ENCODE results near the gene GRB14. TPM values are rescaled to one million over a fixed set of nuclear protein-coding genes. Genes with fewer than 3 reads are reported as not detected.

Gene GRB14
- total RNA-seq, 1 donor from 2014 or later, result 4.5 TPM

GRCh38 chr2:164570475-164570874, 50.8 kb downstream of the GRB14 start:
- Histone ChIP-seq H4K20me1 (ENCODE audit: low read depth) (no peaks in the 10 kb centered on the region), H3K79me2 (ENCODE audit: low read depth) (no peaks in the 10 kb centered on the region), H3K27me3 (no peaks in the 10 kb centered on the region), H3F3A (ENCODE audit: low read depth) (no peaks in the 10 kb centered on the region), H3K36me3 (no peaks in the 10 kb centered on the region), H3K27ac (no peak overlapping the region), H3K4me1 (no peaks in the 10 kb centered on the region), H2AFZ (replicated peaks) (no peak overlapping the region), H3K9me3 (ENCODE audit: low read depth) (no peaks in the 10 kb centered on the region), H3K4me3 (no peak overlapping the region), H3K4me2 (no peak overlapping the region), H3K9ac (no peak overlapping the region)
- Mint-ChIP-seq H3K36me3 (no peaks in the 10 kb centered on the region), H3K4me3 (no peak overlapping the region), H3K27ac (no peak overlapping the region), H3K9me3 (no peaks in the 10 kb centered on the region), H3K27me3 (ENCODE audit: insufficient read depth, low read depth) (no peaks in the 10 kb centered on the region), H3K4me1 (peaks cover 7% of the 10 kb centered on the region)
- DNase-seq (ENCODE audit: low spot score), result no peak
- TF ChIP-seq, protein P1, sequence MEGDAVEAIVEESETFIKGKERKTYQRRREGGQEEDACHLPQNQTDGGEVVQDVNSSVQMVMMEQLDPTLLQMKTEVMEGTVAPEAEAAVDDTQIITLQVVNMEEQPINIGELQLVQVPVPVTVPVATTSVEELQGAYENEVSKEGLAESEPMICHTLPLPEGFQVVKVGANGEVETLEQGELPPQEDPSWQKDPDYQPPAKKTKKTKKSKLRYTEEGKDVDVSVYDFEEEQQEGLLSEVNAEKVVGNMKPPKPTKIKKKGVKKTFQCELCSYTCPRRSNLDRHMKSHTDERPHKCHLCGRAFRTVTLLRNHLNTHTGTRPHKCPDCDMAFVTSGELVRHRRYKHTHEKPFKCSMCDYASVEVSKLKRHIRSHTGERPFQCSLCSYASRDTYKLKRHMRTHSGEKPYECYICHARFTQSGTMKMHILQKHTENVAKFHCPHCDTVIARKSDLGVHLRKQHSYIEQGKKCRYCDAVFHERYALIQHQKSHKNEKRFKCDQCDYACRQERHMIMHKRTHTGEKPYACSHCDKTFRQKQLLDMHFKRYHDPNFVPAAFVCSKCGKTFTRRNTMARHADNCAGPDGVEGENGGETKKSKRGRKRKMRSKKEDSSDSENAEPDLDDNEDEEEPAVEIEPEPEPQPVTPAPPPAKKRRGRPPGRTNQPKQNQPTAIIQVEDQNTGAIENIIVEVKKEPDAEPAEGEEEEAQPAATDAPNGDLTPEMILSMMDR (IDR thresholded peaks at IDR 0.05), result no peak
- TF ChIP-seq EZH2phosphoT487 (IDR thresholded peaks at IDR 0.05), result no peak
- TF ChIP-seq EZH2 (IDR thresholded peaks at IDR 0.05), result no peak

DNA sequence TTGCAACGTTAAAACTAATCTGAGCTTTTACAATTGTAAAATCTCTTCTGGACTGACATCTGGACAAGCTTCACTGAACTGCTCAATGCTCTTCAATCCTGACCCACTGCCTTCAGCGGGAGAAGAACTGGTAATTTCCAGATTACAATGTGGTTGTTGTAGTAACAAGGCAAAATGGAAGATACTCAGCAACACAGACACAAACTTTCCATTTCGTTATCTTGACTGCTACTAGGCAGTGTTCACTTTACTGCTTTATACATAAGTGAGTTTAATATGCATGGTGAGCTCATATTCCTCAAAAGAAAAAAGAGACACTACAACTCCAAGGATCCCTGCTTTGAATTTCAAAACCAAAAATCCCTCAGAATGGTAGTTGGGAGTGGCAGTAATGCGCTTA, 51.9 kb downstream of the GRB14 start:
- Histone ChIP-seq H3K4me3 (no peak overlapping the region), H3K36me3 (no peaks in the 10 kb centered on the region), H3K9me3 (ENCODE audit: low read depth) (no peaks in the 10 kb centered on the region), H3K4me1 (no peaks in the 10 kb centered on the region), H3K27ac (no peak overlapping the region), H3F3A (ENCODE audit: low read depth) (no peaks in the 10 kb centered on the region), H3K9ac (no peak overlapping the region), H3K27me3 (no peaks in the 10 kb centered on the region), H3K79me2 (ENCODE audit: low read depth) (no peaks in the 10 kb centered on the region), H4K20me1 (ENCODE audit: low read depth) (no peaks in the 10 kb centered on the region), H2AFZ (replicated peaks) (no peak overlapping the region), H3K4me2 (no peak overlapping the region)
- DNase-seq (ENCODE audit: low spot score), result no peak
- H3K36me3 Mint-ChIP-seq, result no peaks in the 10 kb centered on the region
- H3K27me3 Mint-ChIP-seq (ENCODE audit: insufficient read depth, low read depth), result no peaks in the 10 kb centered on the region
- TF ChIP-seq, protein P1 (IDR thresholded peaks at IDR 0.05), result no peak
- TF ChIP-seq EZH2phosphoT487 (IDR thresholded peaks at IDR 0.05) (no peak), EZH2 (IDR thresholded peaks at IDR 0.05) (no peak)
- H3K27ac Mint-ChIP-seq, result no peak overlapping the region
- H3K4me1 Mint-ChIP-seq, result peaks cover 7% of the 10 kb centered on the region
- H3K4me3 Mint-ChIP-seq, result no peak overlapping the region
- H3K9me3 Mint-ChIP-seq, result no peaks in the 10 kb centered on the region

DNA sequence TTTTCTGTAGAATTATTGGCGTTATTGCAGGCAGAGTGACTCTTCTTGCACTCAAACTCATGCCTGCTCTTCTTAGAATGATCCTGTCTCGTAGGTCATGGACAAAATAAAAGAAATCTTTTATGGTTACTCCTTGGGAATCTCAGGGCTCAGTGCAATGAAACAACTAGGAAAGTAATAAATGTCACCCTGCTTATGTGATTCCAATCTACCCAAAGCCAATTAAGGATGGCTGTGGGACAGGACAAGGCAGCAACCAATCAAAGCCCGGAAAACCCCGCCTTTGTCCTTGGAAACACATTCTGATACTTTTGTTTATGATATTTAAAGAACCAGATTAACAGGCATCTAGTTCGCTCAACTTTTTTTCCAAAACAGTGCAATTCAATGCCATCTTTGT, 53.0 kb downstream of the GRB14 start:
- Mint-ChIP-seq H3K27me3 (ENCODE audit: insufficient read depth, low read depth) (no peaks in the 10 kb centered on the region), H3K4me3 (no peak overlapping the region), H3K27ac (no peak overlapping the region), H3K4me1 (peaks cover 7% of the 10 kb centered on the region), H3K9me3 (no peaks in the 10 kb centered on the region), H3K36me3 (no peaks in the 10 kb centered on the region)
- no peaks in the 10 kb centered on the region for H3K27me3 ChIP-seq
- H3K36me3 ChIP-seq, result no peaks in the 10 kb centered on the region
- no peak overlapping the region for H3K4me3 ChIP-seq
- H3K9ac ChIP-seq, result no peak overlapping the region
- no peak overlapping the region for H2AFZ ChIP-seq (replicated peaks)
- H4K20me1 ChIP-seq (ENCODE audit: low read depth), result no peaks in the 10 kb centered on the region
- H3K79me2 ChIP-seq (ENCODE audit: low read depth), result no peaks in the 10 kb centered on the region
- no peak for DNase-seq (ENCODE audit: low spot score)
- H3F3A ChIP-seq (ENCODE audit: low read depth), result no peaks in the 10 kb centered on the region
- H3K27ac ChIP-seq, result no peak overlapping the region
- H3K4me1 ChIP-seq, result no peaks in the 10 kb centered on the region
- TF ChIP-seq, protein P1 (IDR thresholded peaks at IDR 0.05), result no peak
- TF ChIP-seq EZH2phosphoT487 (IDR thresholded peaks at IDR 0.05) (no peak), EZH2 (IDR thresholded peaks at IDR 0.05) (no peak)
- no peak overlapping the region for H3K4me2 ChIP-seq
- H3K9me3 ChIP-seq (ENCODE audit: low read depth), result no peaks in the 10 kb centered on the region
